NCI-H345 (cell line): Measurements from ENCODE around the gene SERTAD1.

ENCODE experiments used
- DNase-seq: peaks from one replicate; lab custom pipeline; 2025; lab: John Stamatoyannopoulos, UW

SERTAD1 gene

DNA sequence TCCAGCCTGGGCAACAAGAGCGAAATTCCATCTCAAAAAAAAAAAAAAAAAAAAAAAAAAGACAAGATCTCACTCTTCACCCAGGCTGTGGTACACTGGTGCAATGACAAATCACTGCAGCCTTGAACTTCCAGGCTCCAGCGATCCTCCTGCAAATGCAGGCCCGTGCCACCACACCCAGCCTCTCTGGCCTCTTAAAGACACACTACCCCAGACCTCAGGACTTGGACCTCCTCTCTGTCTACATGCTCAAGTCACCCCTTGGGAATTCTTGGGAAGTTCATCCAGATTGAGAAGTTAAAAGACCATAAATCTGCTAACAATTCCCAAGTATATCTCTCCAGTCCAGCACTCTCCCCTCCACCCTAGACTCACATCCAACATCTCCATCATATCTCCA, 25.2 kb downstream of the SERTAD1 start:
- no peak for DNase-seq

DNA sequence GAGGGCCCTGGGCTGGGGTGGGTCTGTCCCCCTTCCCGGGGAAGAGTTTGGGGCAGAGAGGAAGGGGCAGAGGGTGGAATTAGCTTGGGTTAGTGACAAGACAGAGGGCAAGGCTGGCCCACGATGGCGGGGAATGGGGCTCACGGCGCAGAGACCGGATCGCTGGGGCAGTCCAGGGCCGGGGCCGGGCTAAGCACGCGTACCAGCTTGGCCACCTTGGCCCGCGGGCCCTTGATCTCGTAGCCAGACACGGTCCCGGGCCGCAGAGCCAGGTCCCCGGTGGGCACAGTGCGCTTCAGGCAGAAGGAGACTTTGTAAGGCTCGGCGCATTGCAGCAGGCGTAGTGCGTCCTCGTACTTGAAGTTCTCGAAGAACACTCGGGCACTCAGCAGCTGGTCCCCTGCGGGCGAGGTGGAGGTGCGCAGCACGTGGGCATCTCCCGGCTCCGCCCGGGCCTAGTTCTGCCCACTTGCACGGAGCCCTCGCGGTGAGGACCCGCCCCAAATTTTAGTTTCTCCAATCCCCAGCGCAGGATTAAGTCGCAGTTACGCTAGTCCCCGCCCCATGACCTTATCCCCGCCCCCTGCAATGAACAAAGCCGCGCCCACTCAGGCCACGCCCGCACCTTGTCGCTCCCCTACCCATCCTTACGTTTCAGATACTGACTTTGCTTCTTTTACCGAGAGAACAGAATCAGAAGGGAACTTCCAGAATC, 27.2 kb downstream of the SERTAD1 start:
- no peak for DNase-seq

DNA sequence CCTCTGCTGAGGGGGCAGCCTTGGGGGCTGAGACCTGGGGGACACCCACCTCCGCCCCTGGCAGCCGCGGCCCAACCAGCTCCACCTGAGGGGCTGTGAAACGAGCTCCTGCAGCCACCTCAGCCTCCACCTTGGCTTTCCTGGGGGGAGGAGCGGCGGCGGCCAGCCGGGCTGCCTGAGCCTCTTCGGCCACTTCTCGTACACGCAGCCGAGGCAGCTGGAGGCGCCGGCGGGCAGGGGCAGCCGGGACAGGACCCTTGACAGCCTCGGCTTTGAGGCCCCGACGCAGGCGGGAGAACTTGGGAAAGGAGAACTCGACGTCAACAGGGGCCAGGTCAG, 28.3 kb downstream of the SERTAD1 start:
- DNase-seq: no peak

DNA sequence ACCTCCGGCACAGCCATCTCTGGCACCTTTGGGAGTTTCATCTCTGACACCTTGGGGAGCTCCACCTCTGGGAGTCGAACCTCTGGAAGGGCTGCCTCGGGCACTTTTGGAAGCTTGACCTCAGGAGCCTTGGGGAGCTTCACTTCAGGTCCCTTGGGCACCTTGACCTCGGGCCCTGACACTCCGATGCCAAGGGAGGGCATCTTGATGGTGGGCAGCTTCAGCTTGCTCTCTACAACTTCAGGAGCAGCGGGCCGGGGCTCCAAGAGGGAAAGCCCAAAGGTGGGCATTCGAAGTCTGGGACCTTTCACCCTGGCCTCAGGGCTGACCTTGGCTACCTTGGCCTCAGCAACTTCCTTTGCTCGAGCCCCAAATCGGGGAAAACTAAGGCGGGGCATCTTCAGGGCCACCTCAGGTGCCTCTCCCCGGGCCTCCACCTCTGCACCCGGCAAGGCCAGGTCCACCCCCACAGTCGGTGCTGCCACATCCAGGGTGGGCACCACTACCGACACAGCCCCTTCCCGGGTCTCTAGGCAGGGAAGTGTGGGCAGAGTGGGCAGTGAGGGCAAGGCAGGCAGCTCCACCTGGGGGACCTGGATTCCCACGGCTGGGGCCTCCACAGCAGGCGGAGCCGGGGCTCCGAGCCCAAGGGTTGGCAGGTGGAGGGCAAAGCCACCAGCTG, 28.8 kb downstream of the SERTAD1 start:
- DNase-seq: no peak

DNA sequence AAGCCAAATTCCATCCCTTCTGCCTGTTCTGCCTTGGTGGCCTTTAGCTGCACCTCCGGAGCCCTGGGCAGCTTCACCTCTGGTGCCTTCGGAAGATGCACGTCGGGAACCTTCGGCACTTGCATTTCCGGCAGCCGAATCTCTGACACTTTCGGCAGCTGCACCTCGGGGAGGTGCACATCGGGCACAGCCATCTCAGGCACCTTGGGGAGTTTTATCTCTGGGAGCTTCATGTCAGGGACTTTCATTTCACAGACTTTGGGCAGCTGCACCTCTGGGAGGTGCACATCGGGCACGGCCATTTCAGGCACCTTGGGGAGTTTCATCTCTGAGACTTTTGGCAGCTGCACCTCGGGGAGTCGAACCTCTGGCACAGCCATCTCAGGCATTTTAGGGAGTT, 29.8 kb downstream of the SERTAD1 start:
- DNase-seq: no peak

DNA sequence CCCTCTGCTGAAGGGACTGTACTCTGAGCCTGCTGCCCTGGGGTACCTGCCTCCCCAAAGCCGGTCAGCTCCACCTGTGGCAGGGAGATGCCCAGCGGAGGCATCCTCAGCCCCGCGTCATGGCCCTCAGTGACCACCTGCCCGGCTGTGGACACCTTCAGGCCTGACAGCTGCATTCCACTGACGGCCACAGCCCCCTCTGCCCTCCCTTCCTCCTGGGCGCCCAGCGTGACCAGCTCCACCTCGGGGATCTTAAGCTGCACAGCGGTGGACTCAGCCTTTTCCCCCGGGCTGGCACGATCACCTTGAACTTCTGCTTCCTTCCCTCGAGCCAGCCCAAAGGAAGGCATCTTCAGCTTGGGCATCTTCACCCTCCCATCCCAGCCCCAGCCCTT, 31.0 kb downstream of the SERTAD1 start:
- no peak for DNase-seq

DNA sequence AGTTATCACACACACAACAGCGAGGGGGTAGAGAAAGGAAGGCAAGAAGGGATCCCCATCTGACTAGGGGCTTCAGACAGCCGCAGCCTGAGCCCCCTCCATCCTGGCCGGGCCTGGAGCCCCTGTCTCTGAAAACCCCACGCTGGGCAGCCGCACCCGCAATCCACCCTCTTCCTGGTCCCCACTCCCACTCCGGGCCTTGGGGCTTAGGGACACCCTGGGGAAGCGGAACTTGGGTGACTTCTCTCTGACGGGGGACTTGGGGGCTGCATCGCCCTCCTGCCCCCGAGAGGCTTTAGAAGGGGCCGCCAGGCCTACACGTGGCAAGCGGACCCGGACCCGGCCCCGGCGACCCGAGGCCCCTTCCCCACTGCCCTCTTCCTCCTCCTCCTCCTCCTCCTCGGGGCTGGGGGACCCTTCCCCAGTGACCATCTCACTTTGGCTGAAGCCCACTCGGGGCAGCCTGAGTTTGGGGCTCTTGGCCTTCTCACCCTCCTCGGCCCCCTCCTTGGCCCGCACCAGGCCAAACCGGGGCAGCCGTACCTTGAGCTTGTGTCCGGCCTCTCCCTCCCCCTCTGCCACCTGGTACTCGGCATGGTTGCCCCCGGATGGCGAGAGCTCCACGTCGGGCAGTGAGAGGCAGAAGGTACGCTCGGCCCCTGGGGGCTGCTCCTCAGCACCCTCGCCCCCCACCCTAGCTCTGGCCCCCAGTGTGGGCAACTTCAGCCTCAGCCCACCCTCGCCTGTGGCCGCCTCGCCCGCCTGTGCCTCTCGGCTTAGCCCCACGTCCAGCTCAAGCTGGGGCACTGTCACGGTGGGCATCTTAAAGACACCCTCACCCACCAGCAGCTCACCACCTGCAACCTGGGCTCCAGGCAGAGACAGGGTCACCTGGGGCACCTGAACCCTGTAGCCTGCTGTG, 31.6 kb downstream of the SERTAD1 start:
- no peak for DNase-seq

DNA sequence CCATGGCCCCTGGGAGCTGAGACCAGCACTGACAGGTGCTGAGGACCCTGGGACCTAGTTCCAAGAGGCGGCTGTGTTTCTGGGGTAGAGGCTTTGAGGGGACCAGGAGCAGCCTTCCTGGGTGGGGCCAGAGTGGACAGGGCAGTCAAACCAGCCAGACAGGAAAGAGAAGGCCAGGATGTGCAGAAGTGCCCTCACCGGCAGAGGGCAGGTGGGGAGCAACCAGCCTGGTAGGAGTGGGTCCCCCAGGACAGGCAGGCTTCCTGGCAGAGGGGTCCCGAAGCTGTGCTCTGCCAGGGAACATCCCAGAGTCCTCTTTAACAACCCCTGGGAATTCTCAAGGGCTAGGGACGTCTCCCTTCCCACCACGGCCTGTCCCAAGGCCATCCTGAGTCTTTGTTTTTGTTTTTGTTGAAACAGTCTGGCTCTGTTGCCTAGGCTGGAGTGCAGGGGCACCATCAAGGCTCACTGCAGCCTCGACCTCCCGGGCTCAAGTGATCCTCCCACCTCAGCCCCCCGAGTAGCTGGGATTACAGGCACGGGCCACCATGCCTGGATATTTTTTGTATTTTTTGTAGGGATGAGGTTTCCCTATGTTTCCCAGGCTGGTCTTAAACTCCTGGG, 32.8 kb downstream of the SERTAD1 start:
- DNase-seq: no peak

DNA sequence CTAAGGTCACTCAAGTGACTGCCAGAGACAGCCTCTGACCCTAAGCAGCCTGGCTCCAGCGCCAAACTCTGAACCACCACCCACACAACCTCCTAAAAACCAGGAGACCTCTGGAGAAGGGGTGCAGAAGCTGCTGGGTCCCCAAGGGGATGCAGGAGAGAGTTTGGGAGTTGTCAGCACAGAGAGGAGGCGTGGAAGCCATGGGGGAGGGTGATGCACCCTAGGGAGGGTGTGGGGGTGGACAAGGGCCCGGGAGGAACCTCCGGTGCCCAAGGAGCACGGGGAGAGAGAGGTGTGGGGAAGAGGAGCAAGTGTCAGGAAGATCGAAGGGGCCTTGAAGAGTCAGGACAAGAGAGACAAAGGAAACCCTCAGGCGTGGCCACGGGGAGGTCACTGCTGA, 33.7 kb downstream of the SERTAD1 start:
- DNase-seq: no peak

DNA sequence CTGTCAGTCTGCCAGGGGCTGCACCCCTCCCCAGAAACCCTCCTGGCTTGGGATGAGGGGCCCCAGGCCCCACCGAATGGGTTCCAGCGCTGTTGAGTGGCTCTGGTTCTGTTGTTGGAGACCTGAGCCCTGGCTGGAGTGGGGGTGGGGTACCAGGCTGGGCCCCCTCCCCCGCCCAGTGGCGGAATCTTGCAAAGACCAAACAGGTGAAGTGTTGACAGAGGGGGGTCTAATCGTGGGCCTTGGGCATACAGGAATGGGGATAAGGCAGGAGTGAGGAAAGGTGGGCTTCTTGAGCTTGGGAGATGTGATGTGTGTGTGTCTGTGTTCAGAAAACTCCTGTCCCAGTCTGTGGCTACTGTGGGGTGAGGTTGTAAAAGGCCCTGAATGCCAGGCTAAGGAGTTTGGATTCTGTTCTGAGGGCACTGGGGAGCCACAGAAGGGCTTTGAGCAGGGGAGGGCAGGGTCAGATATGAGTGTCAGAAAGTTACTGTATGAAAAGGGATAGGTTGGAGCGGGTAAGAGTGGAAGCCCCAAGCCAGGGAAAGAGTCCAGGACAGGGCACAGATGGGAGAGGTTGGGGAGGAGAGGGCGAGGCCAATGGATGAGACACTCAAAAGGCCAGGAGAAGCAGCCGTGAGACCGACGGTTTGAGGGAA, 35.6 kb downstream of the SERTAD1 start, which contains the start of gene HIPK4:
TSS of gene HIPK4 (minus strand) at position 98 of the 659 bp plus-strand sequence. CDS start 279 bp downstream, outside the sequence.
- DNase-seq: no peak

DNA sequence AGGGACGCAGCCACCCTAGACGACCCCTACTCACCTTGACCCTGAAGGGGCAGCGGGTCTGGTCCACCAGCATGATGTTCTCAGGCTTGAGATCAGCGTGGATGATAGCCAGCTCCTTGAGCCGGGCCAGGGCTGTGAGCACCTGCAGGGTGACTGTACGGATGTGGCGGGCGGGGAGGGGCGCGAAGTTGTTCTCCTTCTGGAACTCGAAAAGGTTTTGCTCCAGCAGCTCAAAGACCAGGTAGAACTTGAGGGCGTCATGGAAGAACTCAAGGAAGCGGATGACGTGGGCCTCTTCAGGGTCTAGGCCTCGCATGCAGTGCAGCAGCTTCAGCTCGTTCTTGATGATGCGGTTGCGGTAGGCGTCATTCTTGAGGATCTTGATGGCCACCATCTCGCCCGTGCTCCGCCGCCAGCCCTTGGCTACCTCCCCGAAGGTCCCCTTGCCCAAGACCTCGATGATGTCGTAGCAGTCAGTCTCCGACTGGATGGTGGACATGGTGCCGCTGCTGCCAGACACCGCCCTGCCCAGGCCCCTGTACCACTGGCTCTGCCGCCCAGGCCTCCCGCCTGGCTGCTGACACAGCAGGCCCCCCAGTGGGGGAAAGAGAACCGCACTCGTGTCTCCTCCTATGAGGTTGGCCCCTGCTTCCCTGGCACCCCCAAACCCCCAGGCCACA, 36.2 kb downstream of the SERTAD1 start:
- DNase-seq: no peak

DNA sequence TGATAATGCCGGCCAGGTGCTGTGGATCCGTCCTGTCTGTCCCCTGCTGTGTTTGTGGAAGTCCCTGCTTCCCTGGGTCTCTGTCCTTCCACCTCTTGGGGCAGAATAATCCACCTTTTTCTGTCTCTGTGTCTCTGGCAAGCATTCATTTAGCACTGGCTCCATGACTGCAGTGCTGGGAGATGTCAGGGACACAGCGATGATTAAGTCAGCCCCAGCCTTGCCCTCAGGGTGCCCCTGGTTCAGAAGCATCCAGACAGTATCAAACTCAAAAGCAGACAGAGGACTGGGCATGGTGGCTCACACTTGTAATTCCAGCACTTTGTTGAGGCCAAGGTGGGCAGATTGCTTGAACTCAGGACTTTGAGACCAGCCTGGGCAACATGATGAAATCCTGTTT, 37.3 kb downstream of the SERTAD1 start:
- DNase-seq: no peak

DNA sequence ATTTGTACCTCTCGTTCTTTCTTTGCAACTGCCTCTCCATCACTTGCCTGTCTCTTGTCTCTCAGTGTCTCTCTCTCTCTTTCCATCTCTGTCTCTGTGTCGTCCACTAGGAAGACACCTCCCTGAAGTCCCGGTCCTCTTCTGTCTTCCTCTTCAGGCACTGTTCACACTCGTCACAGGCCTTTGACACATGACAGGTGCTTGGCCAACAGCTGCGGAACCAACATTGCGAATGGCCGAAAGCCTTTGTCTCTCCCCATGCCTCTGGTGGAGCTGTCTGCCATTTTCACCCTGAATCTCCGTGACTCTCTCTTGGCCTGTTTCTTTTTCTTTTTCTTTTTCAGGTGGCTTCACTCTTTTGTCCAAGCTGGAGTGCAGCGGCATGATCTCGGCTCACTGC, 38.6 kb downstream of the SERTAD1 start:
- DNase-seq: no peak

DNA sequence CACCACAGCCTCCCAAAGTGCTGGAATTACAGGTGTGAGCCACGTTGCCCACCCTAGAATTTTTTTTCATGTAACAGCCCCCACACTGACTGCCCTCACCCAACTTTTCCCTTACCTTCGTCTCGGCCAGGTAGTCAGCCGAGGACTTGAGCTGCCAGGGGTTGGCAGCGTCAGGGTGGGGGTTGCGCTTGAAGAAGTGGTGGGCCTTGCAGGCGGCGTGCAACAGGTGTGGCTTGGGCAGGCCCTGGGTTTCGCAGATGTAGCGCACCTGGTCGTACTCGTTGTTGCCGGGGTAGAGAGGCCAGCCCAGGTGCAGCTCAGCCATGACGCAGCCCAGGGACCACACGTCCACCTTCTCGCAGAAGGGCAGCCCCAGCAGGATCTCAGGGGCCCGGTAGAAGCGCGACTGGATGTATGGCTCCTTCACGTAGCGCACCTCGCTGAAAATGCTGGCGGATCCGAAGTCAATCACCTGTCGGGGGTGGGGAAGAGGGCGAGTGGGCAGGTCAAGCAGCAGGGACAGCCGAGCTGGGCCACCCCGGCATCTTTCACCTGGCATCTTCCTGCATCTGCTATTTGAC, 42.0 kb downstream of the SERTAD1 start:
- DNase-seq: no peak

DNA sequence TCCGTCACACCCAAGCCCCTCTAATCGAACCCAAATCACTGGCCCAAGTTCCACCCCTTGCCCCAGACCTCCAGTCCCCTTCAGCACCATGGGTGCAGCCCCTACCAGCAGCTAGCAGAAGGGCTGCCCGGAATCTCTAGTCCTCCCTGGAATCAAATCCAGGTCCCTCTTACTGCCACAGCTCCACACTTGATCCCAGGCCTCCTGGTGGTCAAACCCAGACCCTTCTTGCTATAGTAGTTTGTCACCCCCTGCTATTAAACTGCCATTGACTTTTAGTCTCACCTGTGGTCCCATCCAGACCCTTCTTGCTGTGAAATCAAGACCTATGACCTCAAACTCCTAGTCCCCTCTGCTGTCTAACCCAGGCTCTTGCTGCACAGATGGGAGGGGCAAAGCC, 44.5 kb downstream of the SERTAD1 start:
- no peak for DNase-seq

DNA sequence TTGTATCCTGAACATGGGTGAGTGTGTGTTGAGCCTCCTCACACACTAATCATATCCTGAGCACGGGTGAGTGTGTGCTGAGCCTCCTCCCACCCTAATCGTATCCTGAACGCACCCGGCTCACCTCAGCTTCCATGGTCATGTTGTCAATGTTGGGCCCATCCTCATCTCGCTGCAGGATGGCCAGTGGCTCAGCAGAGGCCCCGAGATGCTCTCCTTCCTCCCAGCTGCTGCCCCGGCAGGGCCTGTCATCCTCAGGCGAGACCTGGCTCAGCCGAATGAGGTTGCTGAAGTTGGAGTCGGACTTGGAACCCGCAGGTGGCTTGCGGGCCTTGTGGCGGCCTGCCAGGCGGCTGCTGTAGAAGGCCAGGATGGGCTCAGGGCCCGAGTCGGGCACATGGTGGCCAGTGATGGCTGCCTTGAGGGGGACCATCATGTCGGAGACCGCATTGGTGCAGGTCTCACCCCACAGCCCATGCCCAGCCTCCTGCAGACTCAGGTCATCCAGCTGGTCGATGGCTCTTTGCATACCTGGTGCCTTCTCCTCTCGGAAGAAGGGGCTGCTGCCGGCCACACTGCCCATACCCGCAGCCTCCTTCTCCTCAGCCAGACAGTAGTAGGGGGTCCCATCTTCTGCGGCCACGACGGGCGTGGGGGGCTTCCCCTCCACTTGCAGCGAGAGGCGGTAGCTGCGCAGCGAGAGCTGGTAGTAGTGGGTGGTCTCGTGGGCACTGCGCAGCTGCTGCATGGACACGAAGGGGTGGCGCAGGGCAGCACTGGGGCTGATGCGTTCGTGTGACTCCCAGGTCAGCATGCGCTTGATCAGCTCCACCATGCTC, 45.4 kb downstream of the SERTAD1 start:
- no peak for DNase-seq

DNA sequence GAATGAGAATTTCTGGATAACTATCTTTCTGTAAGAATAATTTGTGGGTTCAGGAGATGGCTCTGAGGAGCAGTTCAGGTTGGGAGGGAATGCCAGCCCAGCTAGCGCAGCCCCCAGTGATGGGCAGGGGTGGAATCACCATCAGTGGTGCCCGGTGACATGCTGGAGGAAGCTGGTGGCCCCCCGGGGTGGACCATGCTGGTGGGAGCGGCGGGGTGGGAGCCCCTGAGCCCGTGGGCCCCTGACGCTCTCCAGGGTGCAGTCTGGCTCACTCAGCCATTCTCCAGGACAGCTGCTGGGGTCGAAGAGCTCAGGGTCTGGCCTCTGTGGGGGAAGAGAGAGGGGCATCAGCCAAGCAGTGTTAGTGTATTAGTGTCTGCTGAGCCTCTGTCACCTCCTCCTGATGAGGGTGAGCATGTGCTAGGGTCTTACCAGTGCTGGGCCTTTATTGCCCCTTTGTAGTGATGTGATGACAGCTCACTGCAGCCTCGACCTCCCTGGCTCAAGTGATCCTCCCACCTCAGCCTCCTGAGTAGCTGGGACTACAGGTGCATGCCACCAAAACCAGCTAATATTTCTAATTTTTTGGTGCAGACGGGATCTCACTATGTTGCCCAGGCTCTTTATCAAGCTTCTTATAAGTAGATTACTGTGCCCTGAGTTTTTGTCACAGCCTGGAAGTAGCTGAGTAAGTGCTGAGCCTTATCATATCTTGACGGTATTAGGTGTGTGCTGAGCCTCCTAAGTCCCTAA, 46.2 kb downstream of the SERTAD1 start:
- DNase-seq: no peak

DNA sequence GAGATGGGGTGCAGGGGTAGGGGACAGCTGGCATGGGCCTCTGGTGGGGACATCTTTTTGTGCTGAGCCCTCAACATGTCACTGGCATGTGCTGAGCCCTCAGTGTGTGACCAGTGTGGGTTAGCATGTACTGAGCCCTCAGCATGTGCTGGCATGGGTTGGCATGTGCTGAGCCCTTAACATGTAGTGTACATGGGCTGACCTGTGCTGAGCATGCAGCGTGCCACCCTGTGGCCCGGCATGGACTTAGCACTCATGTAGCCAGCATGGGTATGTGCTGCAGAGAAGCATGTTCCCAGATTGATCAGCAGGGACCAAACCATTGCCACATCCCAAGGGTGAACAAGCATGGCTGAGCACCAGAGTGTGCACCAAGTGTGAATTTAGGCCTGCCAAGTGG, 47.3 kb downstream of the SERTAD1 start:
- no peak for DNase-seq

DNA sequence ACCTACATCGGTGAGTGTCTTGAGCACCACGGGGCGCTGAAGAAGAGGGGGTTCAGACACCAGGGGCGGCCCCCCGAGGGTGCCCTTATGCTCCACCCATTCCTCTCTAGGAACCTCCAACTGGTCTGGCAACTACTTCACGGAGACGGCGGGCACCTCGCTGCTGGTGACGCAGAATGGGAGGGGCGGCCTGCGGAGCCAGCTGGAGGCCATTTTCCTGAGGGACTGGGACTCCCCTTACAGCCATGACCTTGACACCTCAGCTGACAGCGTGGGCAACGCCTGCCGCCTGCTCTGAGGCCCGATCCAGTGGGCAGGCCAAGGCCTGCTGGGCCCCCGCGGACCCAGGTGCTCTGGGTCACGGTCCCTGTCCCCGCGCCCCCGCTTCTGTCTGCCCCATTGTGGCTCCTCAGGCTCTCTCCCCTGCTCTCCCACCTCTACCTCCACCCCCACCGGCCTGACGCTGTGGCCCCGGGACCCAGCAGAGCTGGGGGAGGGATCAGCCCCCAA, 47.9 kb downstream of the SERTAD1 start:
- no peak for DNase-seq
